HL-60 (cell line): ENCODE data around the gene ARSG.
A peak's percentile ranks its signal among the peaks of the same experiment; 100 is the strongest.
"Not testable (repeated sequence)": the region's sequence is repeated elsewhere in the genome, so short reads cannot be mapped to it uniquely, and the experiment has no call there.

Experiments
- DNase-seq, 2 experiments: peaks; one replicate each; pipeline ENCODE4 v3.0.0-alpha.2; 2010 to 2020; ENCODE audit warnings: low read depth in 1 of 2, low spot score in 1 of 2
- H3K27ac ChIP-seq: fragments of 250-450 bp; sonication (Bioruptor Pico); replicated peaks from 2 replicates; pipeline ENCODE4 v1.5.1; 2020; ENCODE audit warnings: mild to moderate bottlenecking, moderate library complexity
- H3K27me3 ChIP-seq: fragments of 250-450 bp; sonication (Bioruptor Pico); 2 replicates; pipeline ENCODE4 v1.5.1; 2021; ENCODE audit warnings: mild to moderate bottlenecking, moderate library complexity; ENCODE audit not compliant: insufficient read depth, poor library complexity, severe bottlenecking
- H3K4me3 ChIP-seq: replicated peaks from 2 replicates; pipeline ENCODE4 v1.5.1; 2011; ENCODE audit warnings: mild to moderate bottlenecking, control low read depth, low read length; ENCODE audit not compliant: insufficient read depth
- GABPA ChIP-seq: IDR thresholded peaks from 2 replicates; pipeline ENCODE4 v1.6.1; 2012; ENCODE audit warnings: low read depth
- POLR2AphosphoS5 ChIP-seq: IDR thresholded peaks from 2 replicates; pipeline ENCODE4 v1.6.1; 2012; ENCODE audit warnings: low read depth
- SPI1 ChIP-seq: IDR thresholded peaks from 2 replicates; pipeline ENCODE4 v1.6.1; 2012; ENCODE audit warnings: low read depth, mild to moderate bottlenecking, borderline replicate concordance
- TF ChIP-seq, protein P1 (sequence below): IDR thresholded peaks from 2 replicates; pipeline ENCODE4 v1.6.1; 2012; ENCODE audit warnings: low read depth; ENCODE audit not compliant: insufficient replicate concordance
- TF ChIP-seq, protein P2 (sequence below): IDR thresholded peaks from one replicate; pipeline ENCODE4 v1.5.1; 2011; ENCODE audit warnings: low read length, control low read depth, inconsistent platforms; ENCODE audit not compliant: insufficient read depth

The ARSG gene

DNA sequence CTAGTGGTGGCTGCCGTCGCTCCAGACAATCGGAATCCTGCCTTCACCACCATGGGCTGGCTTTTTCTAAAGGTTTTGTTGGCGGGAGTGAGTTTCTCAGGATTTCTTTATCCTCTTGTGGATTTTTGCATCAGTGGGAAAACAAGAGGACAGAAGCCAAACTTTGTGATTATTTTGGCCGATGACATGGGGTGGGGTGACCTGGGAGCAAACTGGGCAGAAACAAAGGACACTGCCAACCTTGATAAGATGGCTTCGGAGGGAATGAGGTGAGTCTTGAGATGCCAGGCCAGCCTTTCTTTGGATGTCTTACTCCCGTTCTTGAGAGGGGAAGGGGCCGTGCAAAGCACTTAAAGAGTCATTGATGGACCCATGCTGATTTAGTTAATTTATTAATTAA, 16.1 kb downstream of the ARSG start:
- Histone ChIP-seq H3K4me3 (no peak overlapping the region), H3K27ac (no peak overlapping the region), H3K27me3 (no peaks in the 10 kb centered on the region)
- DNase-seq, result no peak
- TF ChIP-seq POLR2AphosphoS5, result no peak
- TF ChIP-seq, protein P1, sequence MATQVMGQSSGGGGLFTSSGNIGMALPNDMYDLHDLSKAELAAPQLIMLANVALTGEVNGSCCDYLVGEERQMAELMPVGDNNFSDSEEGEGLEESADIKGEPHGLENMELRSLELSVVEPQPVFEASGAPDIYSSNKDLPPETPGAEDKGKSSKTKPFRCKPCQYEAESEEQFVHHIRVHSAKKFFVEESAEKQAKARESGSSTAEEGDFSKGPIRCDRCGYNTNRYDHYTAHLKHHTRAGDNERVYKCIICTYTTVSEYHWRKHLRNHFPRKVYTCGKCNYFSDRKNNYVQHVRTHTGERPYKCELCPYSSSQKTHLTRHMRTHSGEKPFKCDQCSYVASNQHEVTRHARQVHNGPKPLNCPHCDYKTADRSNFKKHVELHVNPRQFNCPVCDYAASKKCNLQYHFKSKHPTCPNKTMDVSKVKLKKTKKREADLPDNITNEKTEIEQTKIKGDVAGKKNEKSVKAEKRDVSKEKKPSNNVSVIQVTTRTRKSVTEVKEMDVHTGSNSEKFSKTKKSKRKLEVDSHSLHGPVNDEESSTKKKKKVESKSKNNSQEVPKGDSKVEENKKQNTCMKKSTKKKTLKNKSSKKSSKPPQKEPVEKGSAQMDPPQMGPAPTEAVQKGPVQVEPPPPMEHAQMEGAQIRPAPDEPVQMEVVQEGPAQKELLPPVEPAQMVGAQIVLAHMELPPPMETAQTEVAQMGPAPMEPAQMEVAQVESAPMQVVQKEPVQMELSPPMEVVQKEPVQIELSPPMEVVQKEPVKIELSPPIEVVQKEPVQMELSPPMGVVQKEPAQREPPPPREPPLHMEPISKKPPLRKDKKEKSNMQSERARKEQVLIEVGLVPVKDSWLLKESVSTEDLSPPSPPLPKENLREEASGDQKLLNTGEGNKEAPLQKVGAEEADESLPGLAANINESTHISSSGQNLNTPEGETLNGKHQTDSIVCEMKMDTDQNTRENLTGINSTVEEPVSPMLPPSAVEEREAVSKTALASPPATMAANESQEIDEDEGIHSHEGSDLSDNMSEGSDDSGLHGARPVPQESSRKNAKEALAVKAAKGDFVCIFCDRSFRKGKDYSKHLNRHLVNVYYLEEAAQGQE, result no peak
- TF ChIP-seq, protein P2, sequence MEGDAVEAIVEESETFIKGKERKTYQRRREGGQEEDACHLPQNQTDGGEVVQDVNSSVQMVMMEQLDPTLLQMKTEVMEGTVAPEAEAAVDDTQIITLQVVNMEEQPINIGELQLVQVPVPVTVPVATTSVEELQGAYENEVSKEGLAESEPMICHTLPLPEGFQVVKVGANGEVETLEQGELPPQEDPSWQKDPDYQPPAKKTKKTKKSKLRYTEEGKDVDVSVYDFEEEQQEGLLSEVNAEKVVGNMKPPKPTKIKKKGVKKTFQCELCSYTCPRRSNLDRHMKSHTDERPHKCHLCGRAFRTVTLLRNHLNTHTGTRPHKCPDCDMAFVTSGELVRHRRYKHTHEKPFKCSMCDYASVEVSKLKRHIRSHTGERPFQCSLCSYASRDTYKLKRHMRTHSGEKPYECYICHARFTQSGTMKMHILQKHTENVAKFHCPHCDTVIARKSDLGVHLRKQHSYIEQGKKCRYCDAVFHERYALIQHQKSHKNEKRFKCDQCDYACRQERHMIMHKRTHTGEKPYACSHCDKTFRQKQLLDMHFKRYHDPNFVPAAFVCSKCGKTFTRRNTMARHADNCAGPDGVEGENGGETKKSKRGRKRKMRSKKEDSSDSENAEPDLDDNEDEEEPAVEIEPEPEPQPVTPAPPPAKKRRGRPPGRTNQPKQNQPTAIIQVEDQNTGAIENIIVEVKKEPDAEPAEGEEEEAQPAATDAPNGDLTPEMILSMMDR, result no peak
- no peak for TF ChIP-seq SPI1
- no peak for TF ChIP-seq GABPA

DNA sequence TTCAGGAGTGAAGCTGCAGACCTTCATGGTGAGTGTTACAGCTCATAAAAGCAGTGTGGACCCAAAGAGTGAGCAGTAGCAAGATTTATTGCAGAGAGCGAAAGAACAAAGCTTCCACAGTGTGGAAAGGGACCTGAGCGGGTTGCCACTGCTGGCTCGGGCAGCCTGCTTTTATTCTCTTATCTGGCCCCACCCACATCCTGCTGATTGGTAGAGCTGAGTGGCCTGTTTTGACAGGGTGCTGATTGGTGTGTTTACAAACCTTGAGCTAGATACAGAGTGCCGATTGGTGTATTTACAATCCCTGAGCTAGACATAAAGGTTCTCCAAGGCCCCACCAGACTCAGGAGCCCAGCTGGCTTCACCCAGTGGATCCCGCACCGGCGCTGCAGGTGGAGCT, 17.2 kb downstream of the ARSG start:
- not testable (repeated sequence) for H3K4me3 ChIP-seq, H3K27ac ChIP-seq, DNase-seq, H3K27me3 ChIP-seq

DNA sequence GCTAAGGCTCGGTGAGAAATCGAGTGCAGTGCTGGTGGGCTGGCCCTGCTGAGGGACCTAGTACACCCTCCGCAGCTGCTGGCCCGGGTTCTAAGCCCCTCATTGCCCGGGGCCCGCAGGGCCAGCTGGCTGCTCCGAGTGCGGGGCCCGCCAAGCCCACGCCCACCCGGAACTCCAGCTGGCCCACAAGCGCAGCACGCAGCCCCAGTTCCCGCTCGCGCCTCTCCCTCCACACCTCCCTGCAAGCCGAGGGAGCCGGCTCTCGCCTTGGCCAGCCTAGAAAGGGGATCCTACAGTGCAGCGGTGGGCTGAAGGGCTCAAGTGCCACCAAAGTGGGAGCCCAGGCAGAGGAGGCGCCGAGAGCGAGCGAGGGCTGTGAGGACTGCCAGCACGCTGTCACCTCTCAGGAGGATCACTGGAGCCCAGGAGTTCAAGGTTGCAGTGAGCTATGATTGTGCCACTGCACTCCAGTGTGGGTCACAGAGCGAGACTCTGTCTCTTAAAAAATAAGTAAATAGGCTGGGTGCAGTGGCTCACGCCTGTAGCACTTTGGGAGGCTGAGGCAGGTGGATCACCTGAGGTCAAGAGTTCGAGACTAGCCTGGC, 17.9 kb downstream of the ARSG start:
- not testable (repeated sequence) for DNase-seq, H3K27me3 ChIP-seq, H3K4me3 ChIP-seq, H3K27ac ChIP-seq

DNA sequence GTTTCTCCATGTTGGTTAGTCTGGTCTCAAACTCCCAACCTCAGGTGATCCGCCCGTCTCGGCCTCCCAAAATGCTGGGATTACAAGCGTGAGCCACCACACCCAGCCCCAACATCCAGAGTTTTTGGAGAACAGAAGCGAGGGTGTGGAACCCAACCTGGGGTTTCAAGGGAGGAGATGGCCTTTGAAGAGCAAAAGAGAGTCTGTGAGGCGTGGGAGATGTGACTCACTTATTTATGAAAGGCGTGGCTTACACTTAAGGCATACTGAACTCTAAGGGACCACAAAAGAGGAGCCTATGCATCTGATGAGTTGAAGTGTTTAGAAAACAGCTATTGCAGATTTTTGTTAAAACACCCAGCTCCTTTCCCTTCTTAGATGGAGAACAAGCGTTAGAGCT, 18.9 kb downstream of the ARSG start:
- Histone ChIP-seq H3K27ac (no peak overlapping the region), H3K4me3 (no peak overlapping the region), H3K27me3 (no peaks in the 10 kb centered on the region)
- no peak for DNase-seq
- no peak for TF ChIP-seq SPI1

DNA sequence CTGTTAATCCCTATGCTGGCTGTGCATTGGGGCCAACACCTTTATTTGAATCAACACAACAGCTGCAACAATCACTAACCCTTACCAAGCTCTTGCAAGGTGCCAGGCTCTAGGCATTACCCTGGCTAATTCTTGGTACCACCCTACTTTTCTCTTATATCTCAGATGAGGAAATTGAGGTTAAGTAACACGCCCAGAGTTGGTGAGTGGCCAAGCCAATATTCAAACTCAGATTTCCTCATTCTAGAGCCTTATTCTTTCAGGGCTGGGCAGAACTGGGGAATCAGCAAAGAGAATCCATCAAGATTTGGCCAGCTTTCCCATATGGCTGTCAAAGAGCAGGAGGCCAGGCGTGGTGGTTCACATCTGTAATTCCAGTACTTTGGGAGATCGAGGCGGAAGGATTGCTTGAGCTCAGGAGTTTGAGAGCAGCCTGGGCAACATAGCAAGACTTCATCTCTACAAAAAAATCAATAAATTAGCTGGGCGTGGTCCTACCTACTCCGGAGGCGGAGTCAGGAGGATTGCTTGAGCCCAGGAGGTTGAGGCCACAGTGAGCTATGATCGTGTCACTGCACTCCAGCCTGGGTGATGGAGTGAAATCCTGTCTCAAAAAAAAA, 23.7 kb downstream of the ARSG start:
- peak in 1 of 2 experiments; percentile 83 for DNase-seq
- H3K4me3 ChIP-seq, result no peak overlapping the region

DNA sequence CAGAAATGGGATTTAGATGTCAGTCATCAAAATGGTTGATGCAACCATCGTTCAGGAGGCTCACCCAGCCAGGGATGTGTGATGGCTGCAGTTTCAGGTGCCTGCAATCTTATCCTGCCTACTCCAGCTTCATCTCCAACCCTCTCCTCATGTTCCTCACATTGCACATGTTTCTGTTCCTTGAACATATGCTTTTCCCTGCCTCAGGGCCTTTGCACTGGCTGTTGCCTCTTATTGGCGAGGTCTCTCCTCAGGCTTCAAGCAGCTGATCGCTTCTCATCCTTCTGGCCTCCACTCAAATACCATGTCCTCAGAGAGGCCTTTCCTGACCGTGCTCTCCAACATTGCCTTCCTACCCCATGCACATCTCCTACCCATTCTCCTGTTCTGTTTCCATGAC, 24.6 kb downstream of the ARSG start:
- H3K27me3 ChIP-seq, result no peaks in the 10 kb centered on the region
- no peak overlapping the region for H3K27ac ChIP-seq
- no peak overlapping the region for H3K4me3 ChIP-seq
- TF ChIP-seq, protein P2, result no peak
- TF ChIP-seq GABPA (no peak), SPI1 (no peak), POLR2AphosphoS5 (no peak)
- TF ChIP-seq, protein P1, result no peak
- DNase-seq, result no peak

More for the DNA sequence above, 23.7 kb downstream of the ARSG start:
- TF ChIP-seq POLR2AphosphoS5 (no peak), GABPA (no peak), SPI1 (peak; percentile 68; the same call in 1 of the 2 replicates)
- Histone ChIP-seq H3K27ac (no peak overlapping the region), H3K27me3 (no peaks in the 10 kb centered on the region)
